Activated CD4-positive, alpha-beta T cell treated with anti-CD3 and anti-CD28 coated beads for 36 hours (primary cell): ENCODE data around the gene NEAT1. TPM values are rescaled to one million over a fixed set of nuclear protein-coding genes. Genes with fewer than 3 reads are reported as not detected.

Experiments
- ATAC-seq: fragments of 200-7000 bp; cut with Tn5 transposase; one replicate; pipeline ENCODE4 v1.10.0; 2021; ENCODE audit warnings: mild to moderate bottlenecking, moderate library complexity
- CTCF ChIA-PET: fragments of 350-600 bp; sonication (Branson Sonifier 250); formaldehyde crosslinking; loops from one replicate; lab custom pipeline; 2021; ENCODE audit warnings: antibody characterized with exemption; lab: Charles Lee
- POLR2A ChIA-PET: fragments of 350-600 bp; sonication (Branson Sonifier 250); formaldehyde crosslinking; loops from one replicate; lab custom pipeline; 2021; ENCODE audit warnings: antibody characterized with exemption, inconsistent platforms; lab: Charles Lee
- DNase-seq: peaks from one replicate; pipeline ENCODE4 v3.0.0-alpha.2; 2020
- H3K27ac Mint-ChIP-seq: one replicate; pipeline ENCODE4 v1.8.0; 2021; ENCODE audit warnings: mixed read lengths
- H3K27me3 Mint-ChIP-seq: one replicate; pipeline ENCODE4 v1.8.0; 2021; ENCODE audit warnings: mixed read lengths
- H3K36me3 Mint-ChIP-seq: one replicate; pipeline ENCODE4 v1.8.0; 2021; ENCODE audit warnings: low read depth, mixed read lengths
- H3K4me1 Mint-ChIP-seq: one replicate; pipeline ENCODE4 v1.8.0; 2021; ENCODE audit warnings: mixed read lengths
- H3K4me3 Mint-ChIP-seq: one replicate; pipeline ENCODE4 v1.8.0; 2021; ENCODE audit warnings: mild to moderate bottlenecking, moderate library complexity, mixed read lengths
- H3K9me3 Mint-ChIP-seq: one replicate; pipeline ENCODE4 v1.8.0; 2021; ENCODE audit warnings: low read depth, mixed read lengths
- intact Hi-C, 2 experiments: fragments of 100-400 bp; cut with DNase I in 1 of 2; cut with micrococcal nuclease in 1 of 2; formaldehyde crosslinking; loops; one replicate each; pipeline versions ENCODE4 v1.14.2 to v1.15.1; 2022 to 2024; cut with DNase I, micrococcal nuclease
- total RNA-seq, 2 experiments: library from RNA; stranded (reverse); gene quantifications; one replicate each; pipeline ENCODE4 v1.2.3, GENCODE V29; 2021

Gene NEAT1
- total RNA-seq, 2 experiments from 2014 or later: 435 to 569 TPM

- ChIA-PET POLR2A (no interaction called here), CTCF (no interaction called here)
- no peak overlapping the region for H3K27ac Mint-ChIP-seq
- ATAC-seq: no peak
- H3K4me1 Mint-ChIP-seq: peaks cover 3% of the 10 kb centered on the region
- intact Hi-C loops: no loop called here
- DNase-seq: no peak
- peaks cover 23% of the 10 kb centered on the region for H3K36me3 Mint-ChIP-seq
- no peak overlapping the region for H3K4me3 Mint-ChIP-seq
- H3K9me3 Mint-ChIP-seq: no peaks in the 10 kb centered on the region
- no peaks in the 10 kb centered on the region for H3K27me3 Mint-ChIP-seq
These were observed 24.2 kb upstream of the NEAT1 start for GRCh38 chr11:65398362-65398910.

- H3K4me1 Mint-ChIP-seq: peaks cover 6% of the 10 kb centered on the region
- intact Hi-C loops: no loop called here
- H3K27ac Mint-ChIP-seq: no peak overlapping the region
- DNase-seq (no peak), ATAC-seq (no peak)
- no peak overlapping the region for H3K4me3 Mint-ChIP-seq
- no peaks in the 10 kb centered on the region for H3K9me3 Mint-ChIP-seq
- H3K36me3 Mint-ChIP-seq: peaks cover 27% of the 10 kb centered on the region
- no peaks in the 10 kb centered on the region for H3K27me3 Mint-ChIP-seq
- ChIA-PET CTCF (no interaction called here), POLR2A (no interaction called here)
These were observed 23.3 kb upstream of the NEAT1 start for GRCh38 chr11:65399249-65399648.

- Mint-ChIP-seq H3K4me3 (no peak overlapping the region), H3K27ac (no peak overlapping the region), H3K9me3 (no peaks in the 10 kb centered on the region), H3K36me3 (peaks cover 30% of the 10 kb centered on the region), H3K4me1 (peaks cover 6% of the 10 kb centered on the region), H3K27me3 (no peaks in the 10 kb centered on the region)
- CTCF ChIA-PET: no interaction called here
- no peak for DNase-seq
- intact Hi-C loops: no loop called here
- no peak for ATAC-seq
- POLR2A ChIA-PET: no interaction called here
These were observed 22.8 kb upstream of the NEAT1 start for GRCh38 chr11:65399845-65400244.

- no peaks in the 10 kb centered on the region for H3K27me3 Mint-ChIP-seq
- ATAC-seq (no peak), DNase-seq (no peak)
- H3K27ac Mint-ChIP-seq: no peak overlapping the region
- POLR2A ChIA-PET: no interaction called here
- no peak overlapping the region for H3K4me3 Mint-ChIP-seq
- intact Hi-C loops: no loop called here
- no peaks in the 10 kb centered on the region for H3K9me3 Mint-ChIP-seq
- CTCF ChIA-PET: interaction anchor here (0.6 kb wide), 1 partner anchor 489 kb away, joined by 3 read pairs; no protein-coding TSS in a partner anchor
- peaks cover 6% of the 10 kb centered on the region for H3K4me1 Mint-ChIP-seq
- H3K36me3 Mint-ChIP-seq: peaks cover 30% of the 10 kb centered on the region
These were observed 22.1 kb upstream of the NEAT1 start for GRCh38 chr11:65400307-65401072.

GRCh38 chr11:65401073-65401802 lies 21.4 kb upstream of the NEAT1 start:
- Mint-ChIP-seq H3K27me3 (no peaks in the 10 kb centered on the region), H3K4me3 (no peak overlapping the region), H3K36me3 (peaks cover 31% of the 10 kb centered on the region), H3K4me1 (peaks cover 6% of the 10 kb centered on the region), H3K9me3 (no peaks in the 10 kb centered on the region), H3K27ac (no peak overlapping the region)
- ChIA-PET CTCF (interaction anchor here (0.6 kb wide), 1 partner anchor 490 kb away, joined by 3 read pairs; no protein-coding TSS in a partner anchor), POLR2A (no interaction called here)
- ATAC-seq (no peak), DNase-seq (no peak)
- intact Hi-C loops: no loop called here

GRCh38 chr11:65401803-65402248 lies 20.8 kb upstream of the NEAT1 start:
- ATAC-seq (no peak), DNase-seq (no peak)
- H3K36me3 Mint-ChIP-seq: peaks cover 32% of the 10 kb centered on the region
- no peaks in the 10 kb centered on the region for H3K27me3 Mint-ChIP-seq
- H3K4me3 Mint-ChIP-seq: no peak overlapping the region
- peaks cover 6% of the 10 kb centered on the region for H3K4me1 Mint-ChIP-seq
- ChIA-PET POLR2A (no interaction called here), CTCF (interaction anchor here (0.6 kb wide), 1 partner anchor 63 kb away, joined by 3 read pairs; no protein-coding TSS in a partner anchor)
- intact Hi-C loops: no loop called here
- no peak overlapping the region for H3K27ac Mint-ChIP-seq
- no peaks in the 10 kb centered on the region for H3K9me3 Mint-ChIP-seq

- Mint-ChIP-seq H3K4me1 (peaks cover 6% of the 10 kb centered on the region), H3K27ac (no peak overlapping the region), H3K36me3 (peaks cover 28% of the 10 kb centered on the region), H3K9me3 (no peaks in the 10 kb centered on the region), H3K4me3 (no peak overlapping the region), H3K27me3 (no peaks in the 10 kb centered on the region)
- DNase-seq (no peak), ATAC-seq (no peak)
- intact Hi-C loops: no loop called here
- POLR2A ChIA-PET: interaction anchor here (0.7 kb wide), 1 partner anchor 95 kb away, joined by 6 read pairs; no protein-coding TSS in a partner anchor
- CTCF ChIA-PET: interaction anchor here (1.1 kb wide), 1 partner anchor 12 kb away, joined by 4 read pairs; no protein-coding TSS in a partner anchor
These were observed 19.8 kb upstream of the NEAT1 start for GRCh38 chr11:65402790-65403189.

- DNase-seq (no peak), ATAC-seq (no peak)
- Mint-ChIP-seq H3K27me3 (no peaks in the 10 kb centered on the region), H3K27ac (no peak overlapping the region), H3K4me1 (peaks cover 6% of the 10 kb centered on the region), H3K36me3 (peaks cover 25% of the 10 kb centered on the region), H3K4me3 (no peak overlapping the region), H3K9me3 (no peaks in the 10 kb centered on the region)
- ChIA-PET CTCF (interaction anchor here (1.5 kb wide), 1 partner anchor 12 kb away, joined by 4 read pairs; no protein-coding TSS in a partner anchor), POLR2A (no interaction called here)
- intact Hi-C loops: no loop called here
These were observed 18.9 kb upstream of the NEAT1 start for GRCh38 chr11:65403607-65404121.

GRCh38 chr11:65404210-65404609 lies 18.4 kb upstream of the NEAT1 start:
- POLR2A ChIA-PET: interaction anchor here (0.5 kb wide), 1 partner anchor 10 kb away, joined by 3 read pairs; no protein-coding TSS in a partner anchor
- Mint-ChIP-seq H3K27me3 (no peaks in the 10 kb centered on the region), H3K4me3 (no peak overlapping the region), H3K4me1 (peaks cover 6% of the 10 kb centered on the region), H3K9me3 (no peaks in the 10 kb centered on the region), H3K36me3 (peaks cover 27% of the 10 kb centered on the region), H3K27ac (no peak overlapping the region)
- no peak for DNase-seq
- CTCF ChIA-PET: interaction anchor here (1.5 kb wide), 1 partner anchor 12 kb away, joined by 4 read pairs; no protein-coding TSS in a partner anchor
- ATAC-seq: no peak
- intact Hi-C loops: no loop called here

- intact Hi-C loops: no loop called here
- no peak overlapping the region for H3K4me3 Mint-ChIP-seq
- no peak for ATAC-seq
- CTCF ChIA-PET: interaction anchor here (0.8 to 1.5 kb wide), 3 partner anchors 11 to 44 kb away, joined by 3 to 4 read pairs (median 3); no protein-coding TSS in a partner anchor
- H3K27me3 Mint-ChIP-seq: no peaks in the 10 kb centered on the region
- H3K4me1 Mint-ChIP-seq: peaks cover 6% of the 10 kb centered on the region
- no peak for DNase-seq
- no peaks in the 10 kb centered on the region for H3K9me3 Mint-ChIP-seq
- H3K36me3 Mint-ChIP-seq: peaks cover 24% of the 10 kb centered on the region
- POLR2A ChIA-PET: interaction anchor here (0.5 to 1.0 kb wide), 3 partner anchors 10 to 131 kb away, joined by 3 to 4 read pairs (median 3); no protein-coding TSS in a partner anchor
- H3K27ac Mint-ChIP-seq: no peak overlapping the region
These were observed 17.8 kb upstream of the NEAT1 start for GRCh38 chr11:65404638-65405339.
